ACHN (cell line): ENCODE measurements around the gene DNAH5.

ENCODE experiments used
- DNase-seq: peaks from one replicate; pipeline ENCODE4 v3.0.0-alpha.2; 2015
- in situ Hi-C: cut with HindIII; loops from 2 replicates; pipeline ENCODE4 v1.10.0; 2017; ENCODE audit warnings: low sequenced_read_pairs, low pct_ligation_motif_present, low pct_unique_long_range_greater_than_20kb

Gene DNAH5

GRCh38 chr5:13946111-13946510 is 1.6 kb upstream of the DNAH5 start:
- no peak for DNase-seq
- in situ Hi-C loops = no loop called here

GRCh38 chr5:13945271-13945670 is 783 bp upstream of the DNAH5 start:
- in situ Hi-C loops = no loop called here
- no peak for DNase-seq

GRCh38 chr5:13943676-13944075 is 812 bp downstream of the DNAH5 start:
- no peak for DNase-seq
- in situ Hi-C loops = no loop called here

GRCh38 chr5:13941468-13941867 is 3.0 kb downstream of the DNAH5 start:
- in situ Hi-C loops = no loop called here
- DNase-seq = no peak

- no peak for DNase-seq
- in situ Hi-C loops = no loop called here
These were observed 4.8 kb downstream of the DNAH5 start for GRCh38 chr5:13939638-13940037.

GRCh38 chr5:13934921-13935320 is 9.6 kb downstream of the DNAH5 start:
- in situ Hi-C loops = no loop called here
- DNase-seq = no peak

GRCh38 chr5:13934125-13934524 is 10.4 kb downstream of the DNAH5 start:
- no peak for DNase-seq
- in situ Hi-C loops = no loop called here

GRCh38 chr5:13932561-13932960 is 11.9 kb downstream of the DNAH5 start:
- DNase-seq = no peak
- in situ Hi-C loops = no loop called here

- no peak for DNase-seq
- in situ Hi-C loops = no loop called here
These were observed 12.5 kb downstream of the DNAH5 start for GRCh38 chr5:13932011-13932410.

GRCh38 chr5:13930541-13931171 is 13.8 kb downstream of the DNAH5 start:
- no peak for DNase-seq
- in situ Hi-C loops = no loop called here

- in situ Hi-C loops = no loop called here
- DNase-seq = no peak
These were observed 17.8 kb downstream of the DNAH5 start for GRCh38 chr5:13926731-13927130.

- in situ Hi-C loops = no loop called here
- peak; percentile 63 for DNase-seq
These were observed 22.9 kb downstream of the DNAH5 start for GRCh38 chr5:13921578-13921977.

- DNase-seq = no peak
- in situ Hi-C loops = no loop called here
These were observed 24.7 kb downstream of the DNAH5 start for GRCh38 chr5:13919786-13920185.

GRCh38 chr5:13919087-13919486 is 25.4 kb downstream of the DNAH5 start:
- no peak for DNase-seq
- in situ Hi-C loops = no loop called here

GRCh38 chr5:13917061-13917460 is 27.4 kb downstream of the DNAH5 start:
- no peak for DNase-seq
- in situ Hi-C loops = no loop called here

GRCh38 chr5:13913962-13914361 is 30.5 kb downstream of the DNAH5 start:
- DNase-seq = peak; percentile 53
- in situ Hi-C loops = no loop called here

- in situ Hi-C loops = no loop called here
- peak; percentile 80 for DNase-seq
These were observed 33.7 kb downstream of the DNAH5 start for GRCh38 chr5:13910637-13911288.

- no peak for DNase-seq
- in situ Hi-C loops = no loop called here
These were observed 34.3 kb downstream of the DNAH5 start for GRCh38 chr5:13910201-13910600.

- no peak for DNase-seq
- in situ Hi-C loops = no loop called here
These were observed 35.2 kb downstream of the DNAH5 start for GRCh38 chr5:13909271-13909670.

GRCh38 chr5:13898569-13898968 is 45.9 kb downstream of the DNAH5 start:
- no peak for DNase-seq
- in situ Hi-C loops = no loop called here
